ENCODE results near the gene ZBTB38. TPM values are rescaled to one million over a fixed set of nuclear protein-coding genes. Genes with fewer than 3 reads are reported as not detected.

The ZBTB38 gene
- total and polyA plus RNA-seq, 9 donors, result 14.5 to 27.7 (median 18.9) TPM

- Histone ChIP-seq H3K36me3 (ENCODE audit: control insufficient read depth, insufficient read depth, low read length) (no peaks in the 10 kb centered on the region), H3K27ac (ENCODE audit: low read length) (no peak overlapping the region), H3K4me3 (ENCODE audit: low read length) (no peak overlapping the region), H3K27me3 (ENCODE audit: control insufficient read depth, insufficient read depth, low read length) (peaks cover 3% of the 10 kb centered on the region), H3K9me3 (replicated peaks; ENCODE audit: control insufficient read depth, low read depth, low read length) (no peaks in the 10 kb centered on the region), H3K4me1 (ENCODE audit: control insufficient read depth, insufficient read depth, low read length) (no peaks in the 10 kb centered on the region)
- no peak for DNase-seq
- WGBS (ENCODE audit: insufficient coverage), result no CpG with 5 or more reads among the region's 3 CpGs
These were observed 17.6 kb upstream of the ZBTB38 start for GRCh38 chr3:141350666-141351065.

- Histone ChIP-seq H3K4me1 (ENCODE audit: control insufficient read depth, insufficient read depth, low read length) (no peaks in the 10 kb centered on the region), H3K27ac (ENCODE audit: low read length) (no peak overlapping the region), H3K36me3 (ENCODE audit: control insufficient read depth, insufficient read depth, low read length) (no peaks in the 10 kb centered on the region), H3K27me3 (ENCODE audit: control insufficient read depth, insufficient read depth, low read length) (peaks cover 3% of the 10 kb centered on the region), H3K9me3 (replicated peaks; ENCODE audit: control insufficient read depth, low read depth, low read length) (no peaks in the 10 kb centered on the region), H3K4me3 (ENCODE audit: low read length) (no peak overlapping the region)
- no peak for DNase-seq
- WGBS (ENCODE audit: insufficient coverage), result 83% methylated on average over 4 of the region's 5 CpGs
These were observed 15.9 kb upstream of the ZBTB38 start for GRCh38 chr3:141352262-141352984.

DNA sequence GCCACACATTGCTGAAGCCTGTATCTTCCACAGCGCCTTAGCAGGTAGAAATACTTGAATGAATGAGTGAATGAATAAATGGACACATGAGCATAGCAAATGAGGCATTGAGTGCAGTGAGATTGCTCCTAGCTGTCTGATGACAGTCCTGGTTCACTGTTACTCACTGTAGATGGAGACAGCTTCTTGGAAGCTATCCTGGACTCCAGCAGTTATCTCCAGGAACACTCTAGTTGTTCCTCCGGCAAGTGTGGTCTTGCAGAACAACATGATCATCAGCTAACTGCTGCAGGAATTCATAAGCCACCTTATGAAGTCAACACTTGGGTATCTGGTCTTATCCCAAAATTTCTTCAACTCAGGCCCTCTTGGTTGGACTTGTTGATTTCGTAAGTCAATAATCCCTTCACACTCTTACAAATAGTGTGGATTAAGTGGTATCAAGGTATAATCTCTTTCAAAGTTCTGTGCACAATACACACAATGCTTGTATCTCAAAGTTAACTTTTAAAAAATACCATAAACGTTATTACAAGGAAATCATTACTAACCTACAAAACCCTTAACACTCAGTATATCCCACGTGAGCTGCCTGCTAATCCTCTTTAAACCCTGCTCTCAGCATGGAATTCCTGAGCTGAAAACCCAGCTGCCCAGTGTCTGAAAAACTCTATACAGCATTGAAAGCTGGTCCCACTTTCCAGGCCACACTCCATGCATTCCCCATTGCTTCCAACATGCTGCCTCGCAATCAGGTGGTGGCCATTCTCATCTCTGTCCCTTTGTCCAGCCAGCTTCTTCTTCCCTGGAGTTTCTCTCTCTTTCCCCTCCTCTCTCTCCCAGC, 14.4 kb upstream of the ZBTB38 start:
- Histone ChIP-seq H3K27ac (ENCODE audit: low read length) (no peak overlapping the region), H3K4me3 (ENCODE audit: low read length) (no peak overlapping the region), H3K4me1 (ENCODE audit: control insufficient read depth, insufficient read depth, low read length) (no peaks in the 10 kb centered on the region), H3K36me3 (ENCODE audit: control insufficient read depth, insufficient read depth, low read length) (no peaks in the 10 kb centered on the region), H3K9me3 (replicated peaks; ENCODE audit: control insufficient read depth, low read depth, low read length) (no peaks in the 10 kb centered on the region), H3K27me3 (ENCODE audit: control insufficient read depth, insufficient read depth, low read length) (peaks cover 3% of the 10 kb centered on the region)
- DNase-seq, result no peak
- WGBS (ENCODE audit: insufficient coverage), result 56% methylated on average over 3 of the region's 6 CpGs

GRCh38 chr3:141354517-141354916, 13.8 kb upstream of the ZBTB38 start:
- Histone ChIP-seq H3K27me3 (ENCODE audit: control insufficient read depth, insufficient read depth, low read length) (peaks cover 3% of the 10 kb centered on the region), H3K4me3 (ENCODE audit: low read length) (no peak overlapping the region), H3K4me1 (ENCODE audit: control insufficient read depth, insufficient read depth, low read length) (no peaks in the 10 kb centered on the region), H3K36me3 (ENCODE audit: control insufficient read depth, insufficient read depth, low read length) (no peaks in the 10 kb centered on the region), H3K9me3 (replicated peaks; ENCODE audit: control insufficient read depth, low read depth, low read length) (no peaks in the 10 kb centered on the region), H3K27ac (ENCODE audit: low read length) (no peak overlapping the region)
- DNase-seq, result no peak
- WGBS (ENCODE audit: insufficient coverage), result 100% methylated on average over 2 of the region's 3 CpGs

DNA sequence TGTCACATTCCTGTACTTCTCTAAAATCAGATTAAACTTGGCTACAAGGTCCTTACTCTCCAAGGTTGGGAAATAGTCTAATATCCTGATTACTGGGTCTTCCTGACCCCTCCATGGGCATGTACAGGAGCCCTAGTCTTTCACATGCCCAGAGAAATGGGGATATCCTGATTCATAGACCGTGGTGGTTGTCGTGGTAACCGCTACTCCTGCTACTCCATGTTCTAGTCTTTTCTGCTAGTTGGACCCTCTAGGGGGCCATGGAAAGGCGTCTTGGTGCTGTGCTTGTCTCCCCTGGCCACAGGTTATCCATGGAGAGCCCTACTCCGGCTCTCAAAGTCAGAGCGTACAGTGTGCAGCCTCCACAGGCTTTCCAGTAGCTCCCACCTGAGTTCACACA, 13.1 kb upstream of the ZBTB38 start:
- Histone ChIP-seq H3K4me3 (ENCODE audit: low read length) (no peak overlapping the region), H3K27me3 (ENCODE audit: control insufficient read depth, insufficient read depth, low read length) (peaks cover 3% of the 10 kb centered on the region), H3K27ac (ENCODE audit: low read length) (no peak overlapping the region), H3K4me1 (ENCODE audit: control insufficient read depth, insufficient read depth, low read length) (no peaks in the 10 kb centered on the region), H3K9me3 (replicated peaks; ENCODE audit: control insufficient read depth, low read depth, low read length) (no peaks in the 10 kb centered on the region), H3K36me3 (ENCODE audit: control insufficient read depth, insufficient read depth, low read length) (no peaks in the 10 kb centered on the region)
- WGBS (ENCODE audit: insufficient coverage), result 73% methylated on average over 4 of the region's 6 CpGs
- DNase-seq, result no peak

DNA sequence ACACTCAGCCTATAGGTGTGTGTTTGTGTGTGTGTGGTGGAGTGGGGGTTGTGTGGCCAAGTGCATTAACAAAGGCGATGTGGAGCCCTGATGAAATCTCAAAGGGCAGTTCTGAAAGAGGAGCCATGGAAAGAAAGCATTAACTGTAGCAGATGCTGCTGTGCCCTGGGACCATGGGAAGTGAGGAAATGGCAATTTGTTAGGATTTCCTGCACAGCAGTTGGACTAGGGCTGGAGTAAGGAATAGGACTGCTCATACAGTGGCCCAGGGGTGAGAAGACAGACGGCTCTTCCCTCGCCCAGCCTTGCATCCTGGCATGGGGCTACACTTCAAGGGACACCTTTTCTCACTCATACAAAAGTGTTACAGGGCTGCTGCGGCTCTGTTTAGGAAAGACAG, 12.3 kb upstream of the ZBTB38 start:
- Histone ChIP-seq H3K27me3 (ENCODE audit: control insufficient read depth, insufficient read depth, low read length) (peaks cover 3% of the 10 kb centered on the region), H3K9me3 (replicated peaks; ENCODE audit: control insufficient read depth, low read depth, low read length) (no peaks in the 10 kb centered on the region), H3K4me3 (ENCODE audit: low read length) (no peak overlapping the region), H3K27ac (ENCODE audit: low read length) (no peak overlapping the region), H3K4me1 (ENCODE audit: control insufficient read depth, insufficient read depth, low read length) (no peaks in the 10 kb centered on the region), H3K36me3 (ENCODE audit: control insufficient read depth, insufficient read depth, low read length) (no peaks in the 10 kb centered on the region)
- DNase-seq, result no peak
- WGBS (ENCODE audit: insufficient coverage), result 33% methylated on average over 1 of the region's 4 CpGs

DNA sequence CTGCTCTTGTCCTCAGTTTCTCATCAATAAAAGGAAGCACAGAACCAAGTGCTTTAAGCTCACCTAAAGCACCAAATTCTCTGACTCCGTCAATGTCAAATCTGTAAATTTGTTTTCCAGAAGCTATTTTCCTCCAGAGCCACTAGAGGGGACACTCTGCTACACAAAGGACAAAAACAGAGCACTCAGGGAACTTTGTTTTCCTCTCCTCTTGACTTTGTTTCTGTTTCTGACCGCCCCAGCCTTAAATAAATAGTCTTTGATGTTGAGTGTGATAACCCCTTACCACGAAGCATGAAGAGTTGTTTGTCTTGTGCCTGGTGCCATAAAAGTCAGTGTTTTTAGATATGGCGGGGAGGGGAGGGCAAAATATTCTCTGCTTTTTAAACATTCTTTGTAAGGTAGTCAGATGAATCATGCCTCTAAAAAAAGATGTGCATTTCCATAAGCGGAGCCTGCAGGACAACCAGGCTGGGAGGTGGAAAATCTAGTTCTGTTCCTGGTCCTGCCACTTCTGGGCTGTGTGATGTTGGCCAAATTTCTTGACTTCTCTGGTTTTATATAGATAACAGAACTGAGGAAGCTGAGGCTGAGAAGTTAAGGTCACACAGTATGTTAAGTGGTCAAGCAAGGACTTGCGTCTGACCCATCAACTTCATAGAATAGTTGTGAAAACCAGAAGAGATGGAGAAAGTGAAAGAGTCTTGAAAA, 7.3 kb upstream of the ZBTB38 start:
- H3K27me3 ChIP-seq (ENCODE audit: control insufficient read depth, insufficient read depth, low read length), result no peaks in the 10 kb centered on the region
- no peak overlapping the region for H3K4me3 ChIP-seq (ENCODE audit: low read length)
- DNase-seq, result peak; percentile 84
- H3K36me3 ChIP-seq (ENCODE audit: control insufficient read depth, insufficient read depth, low read length), result no peaks in the 10 kb centered on the region
- no peaks in the 10 kb centered on the region for H3K9me3 ChIP-seq (replicated peaks; ENCODE audit: control insufficient read depth, low read depth, low read length)
- no peaks in the 10 kb centered on the region for H3K4me1 ChIP-seq (ENCODE audit: control insufficient read depth, insufficient read depth, low read length)
- no peak overlapping the region for H3K27ac ChIP-seq (ENCODE audit: low read length)
- 20% methylated on average over 3 of the region's 6 CpGs for WGBS (ENCODE audit: insufficient coverage)

DNA sequence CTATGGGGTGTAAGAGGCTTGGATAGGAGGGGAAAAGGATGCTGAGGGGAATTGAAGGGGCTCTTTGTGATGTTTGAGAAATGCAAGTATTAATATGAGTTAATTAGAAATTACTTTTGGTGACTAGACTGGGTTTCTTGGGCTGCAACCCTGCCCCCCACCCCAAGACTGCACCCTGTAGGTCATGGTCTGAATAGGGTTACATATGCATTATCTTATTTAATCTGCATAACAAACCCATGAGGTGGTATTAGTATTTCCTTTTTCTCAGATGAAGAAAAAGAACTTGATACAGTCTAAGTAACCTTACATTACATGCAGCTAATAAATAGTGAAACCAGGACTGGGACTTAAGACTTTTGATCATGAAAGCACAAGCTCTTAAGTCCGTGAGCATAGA, 5.6 kb upstream of the ZBTB38 start:
- no peak overlapping the region for H3K4me3 ChIP-seq (ENCODE audit: low read length)
- DNase-seq, result no peak
- WGBS (ENCODE audit: insufficient coverage), result no CpG with 5 or more reads among the region's 1 CpG
- H3K9me3 ChIP-seq (replicated peaks; ENCODE audit: control insufficient read depth, low read depth, low read length), result no peaks in the 10 kb centered on the region
- no peaks in the 10 kb centered on the region for H3K27me3 ChIP-seq (ENCODE audit: control insufficient read depth, insufficient read depth, low read length)
- H3K36me3 ChIP-seq (ENCODE audit: control insufficient read depth, insufficient read depth, low read length), result no peaks in the 10 kb centered on the region
- H3K4me1 ChIP-seq (ENCODE audit: control insufficient read depth, insufficient read depth, low read length), result peaks cover 9% of the 10 kb centered on the region
- H3K27ac ChIP-seq (ENCODE audit: low read length), result no peak overlapping the region

GRCh38 chr3:141365201-141365600, 3.1 kb upstream of the ZBTB38 start:
- DNase-seq, result no peak
- no peaks in the 10 kb centered on the region for H3K27me3 ChIP-seq (ENCODE audit: control insufficient read depth, insufficient read depth, low read length)
- H3K4me3 ChIP-seq (ENCODE audit: low read length), result no peak overlapping the region
- H3K9me3 ChIP-seq (replicated peaks; ENCODE audit: control insufficient read depth, low read depth, low read length), result no peaks in the 10 kb centered on the region
- WGBS (ENCODE audit: insufficient coverage), result no CpG with 5 or more reads among the region's 1 CpG
- peaks cover 20% of the 10 kb centered on the region for H3K4me1 ChIP-seq (ENCODE audit: control insufficient read depth, insufficient read depth, low read length)
- H3K36me3 ChIP-seq (ENCODE audit: control insufficient read depth, insufficient read depth, low read length), result no peaks in the 10 kb centered on the region
- H3K27ac ChIP-seq (ENCODE audit: low read length), result no peak overlapping the region
